Mesangial cell (primary cell): ENCODE data around the gene EIF3I. TPM values are rescaled to one million over a fixed set of nuclear protein-coding genes. Genes with fewer than 3 reads are reported as not detected.

ENCODE experiments used
- total RNA-seq: library from RNA; depleted of rRNA; stranded (reverse); fragments of >200 nt; gene quantifications from 2 replicates; pipeline ENCODE4 v1.2.3, GENCODE V29; 2015

Gene EIF3I
- total RNA-seq = 242 and 347 TPM in 2 replicates

GRCh38 chr1:32221980-32222755, at the start of gene EIF3I, which contains the start of gene TMEM234:
Gene EIF3I, plus strand, starts transcription at chr1:32222407. Its CDS starts 35 bp downstream, at chr1:32222442.
Gene TMEM234, minus strand, starts transcription at chr1:32222353. Its CDS starts 31 bp downstream, at chr1:32222322.

GRCh38 chr1:32179443-32180185, 42.6 kb upstream of the EIF3I start, which contains the start of gene TXLNA:
Gene TXLNA, plus strand, starts transcription at chr1:32179675. Its CDS starts 671 bp downstream, at chr1:32180346.

GRCh38 chr1:32200226-32201010, 21.8 kb upstream of the EIF3I start, which contains the start of gene CCDC28B:
Gene CCDC28B, plus strand, starts transcription at chr1:32200595. Its CDS starts 1,341 bp downstream, at chr1:32201936.

GRCh38 chr1:32205401-32206370, 16.5 kb upstream of the EIF3I start, which contains the start of gene IQCC:
Gene IQCC, plus strand, starts transcription at chr1:32205671. Its CDS starts 11 bp downstream, at chr1:32205682.

GRCh38 chr1:32208891-32209328, 13.3 kb upstream of the EIF3I start, which contains the start of gene DCDC2B:
Gene DCDC2B, plus strand, starts transcription at chr1:32209089. Its CDS starts 5 bp downstream, at chr1:32209094.

GRCh38 chr1:32246888-32247273, 24.7 kb downstream of the EIF3I start, which contains the start of gene FAM167B:
Gene FAM167B, plus strand, starts transcription at chr1:32247222. Its CDS starts 200 bp downstream, at chr1:32247422.

GRCh38 chr1:32250893-32251716, 28.9 kb downstream of the EIF3I start, which contains the start of gene LCK:
Gene LCK, plus strand, starts transcription at chr1:32251265. Its CDS starts 23,065 bp downstream, at chr1:32274330.

Other genes starting within 250 kb of the EIF3I start
- gene KHDRBS1, start 208.5 kb upstream of the EIF3I start, total RNA-seq = 116 and 124 TPM in 2 replicates
- gene TMEM39B, start 149.5 kb upstream of the EIF3I start, total RNA-seq = 8.8 and 9.0 TPM in 2 replicates
- gene KPNA6, start 114.4 kb upstream of the EIF3I start, total RNA-seq = 35.7 and 36.3 TPM in 2 replicates
- gene TXLNA, start 42.7 kb upstream of the EIF3I start, total RNA-seq = 49.0 and 53.6 TPM in 2 replicates
- gene CCDC28B, start 21.8 kb upstream of the EIF3I start, total RNA-seq = 10.1 and 20.3 TPM in 2 replicates
- gene IQCC, start 16.7 kb upstream of the EIF3I start, total RNA-seq = 1.0 and 3.6 TPM in 2 replicates
- not detected in 2 replicates for gene DCDC2B, start 13.3 kb upstream of the EIF3I start, total RNA-seq
- gene TMEM234, start 54 bp upstream of the EIF3I start, total RNA-seq = 12.8 and 17.8 TPM in 2 replicates
- gene FAM167B, start 24.8 kb downstream of the EIF3I start, total RNA-seq = 0.33 and 0.63 TPM in 2 replicates
- gene LCK, start 28.9 kb downstream of the EIF3I start, total RNA-seq = 0.25 and 0.33 TPM in 2 replicates
- gene HDAC1, start 69.7 kb downstream of the EIF3I start, total RNA-seq = 58.6 and 73.0 TPM in 2 replicates
- gene MARCKSL1, start 113.8 kb downstream of the EIF3I start, total RNA-seq = 154 and 160 TPM in 2 replicates
- 1.3 and 4.2 TPM in 2 replicates for gene FAM229A, start 140.1 kb downstream of the EIF3I start, total RNA-seq
- 0.16 and 1.3 TPM in 2 replicates for gene TSSK3, start 140.1 kb downstream of the EIF3I start, total RNA-seq
- 48.7 and 53.0 TPM in 2 replicates for gene BSDC1, start 172.0 kb downstream of the EIF3I start, total RNA-seq
- gene ZBTB8B, start 242.7 kb downstream of the EIF3I start, total RNA-seq = under 0.01 TPM in 1 of 2 replicates, not detected in the other